ENCODE data around the gene INO80B.

GRCh38 chr2:74464406-74464805 is 9.5 kb downstream of the INO80B start:
- TF ChIP-seq EZH2phosphoT487 (IDR thresholded peaks at IDR 0.05; ENCODE audit: borderline replicate concordance) (no peak), POLR2A (IDR thresholded peaks at IDR 0.05; ENCODE audit: borderline replicate concordance, extremely low read depth, insufficient read depth, insufficient read length) (no peak)

Measured in HCT116 (cell line).